Stomach (tissue), 9 donors: ENCODE measurements around the gene TSC1. TPM values are rescaled to one million over a fixed set of nuclear protein-coding genes. Genes with fewer than 3 reads are reported as not detected.

ENCODE experiments used
- DNase-seq, 2 donors: peaks; one replicate each; pipeline versions ENCODE4 v3.0.0 to v3.0.0-alpha.2; 2013 to 2019
- H3K27ac ChIP-seq, 5 donors: fragments of 200-600 bp in 4 of 5; sonication (generic) in 4 of 5; one replicate each; pipeline ENCODE4 v1.5.1; 2013 to 2019; ENCODE audit warnings: mild to moderate bottlenecking in 1 of 5, moderate library complexity in 1 of 5
- H3K27me3 ChIP-seq, 3 donors: fragments of 200-600 bp; sonication (generic); one replicate each; pipeline ENCODE4 v1.5.1; 2017 to 2019; ENCODE audit warnings: mixed run types in 1 of 3
- H3K36me3 ChIP-seq, 4 donors: fragments of 200-600 bp; sonication (generic); 1 replicate in 3 of 4; 2 replicates in 1 of 4; pipeline ENCODE4 v1.5.1; 2016 to 2019
- H3K4me1 ChIP-seq, 4 donors: fragments of 200-600 bp; sonication (generic); one replicate each; pipeline ENCODE4 v1.5.1; 2016 to 2019
- H3K4me3 ChIP-seq, 4 donors: fragments of 200-600 bp; sonication (generic) in 3 of 4; one replicate each; pipeline ENCODE4 v1.5.1; 2016 to 2019; ENCODE audit warnings: mild to moderate bottlenecking in 1 of 4
- H3K9me3 ChIP-seq, 4 donors: fragments of 200-600 bp; sonication (generic); one replicate each; pipeline ENCODE4 v1.5.1; 2016 to 2019
- CTCF ChIP-seq, 7 experiments: fragments of 450-650 bp in 4 of 7; fragments of 200-600 bp in 3 of 7; sonication (generic) in 3 of 7; IDR thresholded peaks; one replicate each; pipeline ENCODE4 v1.5.1; 2016 to 2019; ENCODE audit warnings: antibody characterized with exemption in 7 of 7, control low read depth in 2 of 7, mild to moderate bottlenecking in 1 of 7
- EP300 ChIP-seq: sonication (generic); formaldehyde crosslinking; IDR thresholded peaks from one replicate; pipeline ENCODE4 v1.6.1; 2017; ENCODE audit warnings: antibody characterized with exemption
- POLR2A ChIP-seq, 4 donors: fragments of 450-650 bp; IDR thresholded peaks; one replicate each; pipeline ENCODE4 v1.6.1; 2016; ENCODE audit warnings: antibody characterized with exemption in 4 of 4, control low read depth in 2 of 4, mild to moderate bottlenecking in 1 of 4, moderate library complexity in 1 of 4
- POLR2AphosphoS5 ChIP-seq, 3 donors: sonication (generic); formaldehyde crosslinking; IDR thresholded peaks; one replicate each; pipeline ENCODE4 v1.6.1; 2016; ENCODE audit warnings: antibody characterized with exemption in 3 of 3
- WGBS, 5 donors: extraction: QIAGEN DNeasy Blood & Tissue Kit in 3 of 5; methylation state at CpG; one replicate each; pipeline versions ENCODE4 v1.1.5 to v1.1.7; 2013 to 2018; 5-methylcytosine and 5-hydroxymethylcytosine counted together
- intact Hi-C: fragments of 100-400 bp; cut with DNase I; formaldehyde crosslinking; loops from one replicate; pipeline ENCODE4 v1.15.1; 2023; ENCODE audit warnings: low total_unique reads
- polyA plus RNA-seq, 3 donors: library from polyadenylated mRNA; stranded (reverse); fragments of 200-250 nt; gene quantifications; one replicate each; pipeline ENCODE4 v1.2.3, GENCODE V29; 2013
- total RNA-seq, 5 donors: library from RNA; depleted of rRNA; stranded (reverse); fragments of >200 nt; gene quantifications; one replicate each; pipeline versions ENCODE4 v1.1.0 to v1.2.3, GENCODE V29; 2014 to 2016
- donor health status: healthy with polysubstance abuse.
- donor health status: Bipolar disorder and iron deficiency.
- donor health status: healthy.

TSC1 gene
- total and polyA plus RNA-seq, 8 donors: 6.7 to 120 (median 32.8) TPM

GRCh38 chr9:132863096-132863495, 81.3 kb downstream of the TSC1 start:
- no peak overlapping the region for H3K27ac ChIP-seq
- H3K9me3 ChIP-seq: no peaks in the 10 kb centered on the region
- no peak for TF ChIP-seq CTCF (IDR thresholded peaks at IDR 0.05)
- TF ChIP-seq EP300: no peak
- TF ChIP-seq POLR2A (IDR thresholded peaks at IDR 0.05): no peak
- no peak for TF ChIP-seq POLR2AphosphoS5 (IDR thresholded peaks at IDR 0.05)
- H3K36me3 ChIP-seq: peaks cover 0 to 6% (median 0%) of the 10 kb centered on the region in 4 donors
- no peak overlapping the region for H3K4me3 ChIP-seq
- DNase-seq: no peak
- WGBS, 5 donors: 84 to 88% (median 86%) methylated on average over 12 of the region's 12 CpGs
- peaks cover 0 to 5% (median 0%) of the 10 kb centered on the region in 3 donors for H3K27me3 ChIP-seq
- intact Hi-C loops: no loop called here
- peaks cover under 1 to 6% (median 2%) of the 10 kb centered on the region in 4 donors for H3K4me1 ChIP-seq

GRCh38 chr9:132862533-132862932, 81.9 kb downstream of the TSC1 start:
- intact Hi-C loops: no loop called here
- H3K27ac ChIP-seq: no peak overlapping the region
- no peak overlapping the region for H3K4me3 ChIP-seq
- H3K4me1 ChIP-seq: peaks cover 7 to 12% (median 7%) of the 10 kb centered on the region in 4 donors
- no peak for TF ChIP-seq CTCF (IDR thresholded peaks at IDR 0.05)
- TF ChIP-seq POLR2AphosphoS5 (IDR thresholded peaks at IDR 0.05): no peak
- TF ChIP-seq POLR2A (IDR thresholded peaks at IDR 0.05): no peak
- no peak for TF ChIP-seq EP300
- H3K36me3 ChIP-seq: peaks cover 0 to 6% (median 0%) of the 10 kb centered on the region in 4 donors
- H3K9me3 ChIP-seq: no peaks in the 10 kb centered on the region
- peaks cover 0 to 5% (median 0%) of the 10 kb centered on the region in 3 donors for H3K27me3 ChIP-seq
- no peak for DNase-seq
- WGBS, 5 donors: 64 to 81% (median 77%) methylated on average over 6 of the region's 6 CpGs

- no peak overlapping the region for H3K27ac ChIP-seq
- intact Hi-C loops: no loop called here
- TF ChIP-seq POLR2AphosphoS5 (IDR thresholded peaks at IDR 0.05): no peak
- no peak for TF ChIP-seq POLR2A (IDR thresholded peaks at IDR 0.05)
- TF ChIP-seq CTCF (IDR thresholded peaks at IDR 0.05): no peak
- TF ChIP-seq EP300: no peak
- peaks cover 0 to 6% (median 0%) of the 10 kb centered on the region in 4 donors for H3K36me3 ChIP-seq
- no peak for DNase-seq
- H3K4me3 ChIP-seq: no peak overlapping the region
- 88 to 100% (median 93%) methylated on average over 3 of the region's 3 CpGs for WGBS, 5 donors
- H3K4me1 ChIP-seq: peaks cover 8 to 20% (median 15%) of the 10 kb centered on the region in 4 donors
- no peaks in the 10 kb centered on the region for H3K9me3 ChIP-seq
- peaks cover 0 to 5% (median 0%) of the 10 kb centered on the region in 3 donors for H3K27me3 ChIP-seq
Observed at GRCh38 chr9:132861666-132862065, 82.8 kb downstream of the TSC1 start.

GRCh38 chr9:132858751-132859150, 85.7 kb downstream of the TSC1 start:
- 26 to 62% (median 44%) methylated on average over 7 of the region's 7 CpGs for whole genome bisulfite sequencing, 5 donors
- no peak for TF ChIP-seq POLR2A (IDR thresholded peaks at IDR 0.05)
- no peak for TF ChIP-seq POLR2AphosphoS5 (IDR thresholded peaks at IDR 0.05)
- no peak for TF ChIP-seq EP300
- no peak for TF ChIP-seq CTCF (IDR thresholded peaks at IDR 0.05)
- Histone ChIP-seq H3K4me1 (peaks cover 8 to 27% (median 15%) of the 10 kb centered on the region in 4 donors), H3K9me3 (no peaks in the 10 kb centered on the region), H3K4me3 (no peak overlapping the region), H3K36me3 (peaks cover 0 to 6% (median 0%) of the 10 kb centered on the region in 4 donors), H3K27ac (peak overlapping the region in 1 of 5 donors; percentile 31), H3K27me3 (peaks cover 0 to 5% (median 0%) of the 10 kb centered on the region in 3 donors)
- no peak for DNase-seq
- intact Hi-C loops: no loop called here
